Mesothelial cell of epicardium (in vitro differentiated cells): Measurements from ENCODE around the gene CTNNA2. TPM values are rescaled to one million over a fixed set of nuclear protein-coding genes. Genes with fewer than 3 reads are reported as not detected.

Source experiments
- DNase-seq, 2 experiments: peaks; one replicate each; pipeline ENCODE4 v3.0.0; 2021; ENCODE audit warnings: low spot score in 2 of 2; ENCODE audit not compliant: unreplicated experiment in 2 of 2
- H3K27ac Mint-ChIP-seq: 2 replicates; pipeline ENCODE4 v1.8.0; 2021; ENCODE audit warnings: mixed read lengths
- H3K27me3 Mint-ChIP-seq: 2 replicates; pipeline ENCODE4 v1.8.0; 2021; ENCODE audit warnings: low read depth, mixed read lengths
- H3K36me3 Mint-ChIP-seq: 2 replicates; pipeline ENCODE4 v1.8.0; 2021; ENCODE audit warnings: mixed read lengths
- H3K4me1 Mint-ChIP-seq: 2 replicates; pipeline ENCODE4 v1.8.0; 2021; ENCODE audit warnings: mixed read lengths
- H3K4me3 Mint-ChIP-seq: 2 replicates; pipeline ENCODE4 v1.8.0; 2021; ENCODE audit warnings: mild to moderate bottlenecking, moderate library complexity, mixed read lengths
- H3K9me3 Mint-ChIP-seq: 2 replicates; pipeline ENCODE4 v1.8.0; 2021; ENCODE audit warnings: mixed read lengths
- CTCF ChIP-seq: fragments of 200-600 bp; sonication (generic); IDR thresholded peaks from one replicate; pipeline ENCODE4 v1.5.0; 2021; ENCODE audit warnings: antibody characterized with exemption; ENCODE audit not compliant: unreplicated experiment
- total RNA-seq: library from RNA; stranded (reverse); gene quantifications from 3 replicates; pipeline ENCODE4 v1.2.1, GENCODE V29; 2021

The CTNNA2 gene
- total RNA-seq, 1 donor from 2014 or later: 4.9 TPM

DNA sequence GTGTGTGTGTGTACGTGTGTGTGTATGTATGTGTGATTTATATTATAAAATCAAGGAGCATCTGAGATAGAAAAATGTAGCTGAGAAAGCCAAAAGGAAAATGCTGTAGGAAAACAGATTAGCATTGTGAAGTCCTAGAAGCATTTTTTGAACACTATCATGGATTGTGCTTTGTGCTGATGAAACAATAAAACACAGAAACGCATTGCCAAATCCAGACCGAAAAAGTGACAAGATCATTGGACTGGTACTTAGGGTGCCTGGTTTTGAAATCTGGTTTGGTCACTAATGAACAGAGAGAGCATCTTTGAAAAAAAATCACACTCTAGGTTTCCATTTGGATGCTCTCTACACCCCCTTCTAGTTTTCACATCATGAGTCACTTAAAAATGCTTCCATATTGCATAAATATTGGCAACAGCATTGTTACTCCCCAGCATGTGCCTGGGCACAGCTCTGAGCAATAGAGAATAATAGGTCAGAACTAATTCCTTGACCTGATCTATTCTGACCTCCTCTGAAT, 1006.3 kb downstream of the CTNNA2 start:
- Mint-ChIP-seq H3K36me3 (no peaks in the 10 kb centered on the region), H3K27ac (no peak overlapping the region), H3K4me1 (peaks cover 22% of the 10 kb centered on the region), H3K4me3 (no peak overlapping the region), H3K9me3 (no peaks in the 10 kb centered on the region), H3K27me3 (no peaks in the 10 kb centered on the region)
- no peak for TF ChIP-seq CTCF
- DNase-seq: no peak

DNA sequence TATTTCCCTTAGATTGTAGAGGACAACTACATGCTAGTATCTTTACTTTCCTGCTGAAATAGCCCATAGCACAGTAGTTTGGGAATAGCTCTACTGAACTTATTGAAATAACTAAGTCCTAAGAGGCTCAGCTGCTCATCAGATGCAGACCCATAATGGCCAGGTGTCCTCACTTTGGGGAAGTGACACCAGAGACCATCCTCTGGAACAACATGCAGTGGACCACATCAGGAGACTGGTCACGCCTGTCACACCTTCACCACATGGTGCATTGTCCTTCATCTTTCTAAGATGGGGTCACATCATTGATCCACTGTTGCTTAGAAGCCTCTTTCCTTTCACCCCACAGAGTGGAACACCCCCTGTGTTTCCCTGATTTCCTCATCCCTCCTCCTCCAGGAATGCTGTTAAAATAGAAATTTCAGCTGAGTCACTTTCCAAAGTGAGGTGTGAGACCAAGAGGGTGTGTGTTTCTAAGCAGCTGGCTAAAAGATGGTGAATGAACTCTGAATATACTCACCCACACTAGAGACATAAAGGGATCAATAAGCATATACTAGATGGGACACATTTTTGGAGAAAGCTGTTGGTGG, 1006.9 kb downstream of the CTNNA2 start:
- Mint-ChIP-seq H3K27me3 (no peaks in the 10 kb centered on the region), H3K9me3 (no peaks in the 10 kb centered on the region), H3K27ac (no peak overlapping the region), H3K36me3 (no peaks in the 10 kb centered on the region), H3K4me3 (no peak overlapping the region), H3K4me1 (peaks cover 22% of the 10 kb centered on the region)
- no peak for DNase-seq
- TF ChIP-seq CTCF: no peak

DNA sequence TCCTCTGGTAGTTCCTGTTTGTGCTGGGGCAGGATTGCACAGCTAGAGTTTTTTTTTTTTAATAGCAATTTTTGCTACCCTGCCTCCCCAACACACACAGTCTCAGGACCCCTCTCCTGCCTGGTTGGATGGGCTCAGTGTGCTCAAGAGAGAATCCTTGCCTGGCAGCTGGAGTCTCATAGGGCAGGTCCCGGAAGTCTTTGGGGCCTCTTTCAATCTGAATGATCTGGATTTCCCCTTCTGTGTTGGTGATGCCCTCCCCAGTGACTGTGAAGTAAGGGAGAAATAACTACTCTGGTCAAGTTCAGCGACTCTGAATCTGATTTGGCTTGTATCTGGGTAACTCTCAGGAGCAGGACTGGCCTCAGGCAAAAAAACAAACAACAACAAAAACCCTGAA, 1012.3 kb downstream of the CTNNA2 start:
- no peak for DNase-seq
- no peaks in the 10 kb centered on the region for H3K27me3 Mint-ChIP-seq
- H3K4me3 Mint-ChIP-seq: no peak overlapping the region
- no peaks in the 10 kb centered on the region for H3K4me1 Mint-ChIP-seq
- TF ChIP-seq CTCF: no peak
- no peaks in the 10 kb centered on the region for H3K9me3 Mint-ChIP-seq
- H3K36me3 Mint-ChIP-seq: no peaks in the 10 kb centered on the region
- H3K27ac Mint-ChIP-seq: no peak overlapping the region

DNA sequence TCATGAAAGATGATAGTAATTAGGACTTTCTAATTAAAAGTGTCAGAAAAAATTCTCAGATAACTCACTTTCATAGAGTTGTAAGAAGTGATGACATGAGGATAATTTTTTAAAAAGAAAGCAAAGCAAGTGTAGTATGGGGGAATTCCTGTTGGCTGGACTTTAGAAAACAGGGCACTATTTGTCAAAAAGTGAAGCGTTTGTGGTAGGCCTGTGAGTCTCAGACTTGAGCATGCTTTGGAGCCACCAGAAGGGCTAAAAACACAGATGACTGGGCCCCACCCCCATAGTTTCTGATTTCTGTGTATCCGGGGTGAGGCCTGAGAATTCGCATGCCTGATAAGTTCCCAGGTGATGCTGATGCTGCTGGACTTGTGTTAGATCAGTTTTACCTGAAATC, 1014.3 kb downstream of the CTNNA2 start:
- H3K4me3 Mint-ChIP-seq: no peak overlapping the region
- H3K9me3 Mint-ChIP-seq: no peaks in the 10 kb centered on the region
- no peak for TF ChIP-seq CTCF
- no peaks in the 10 kb centered on the region for H3K4me1 Mint-ChIP-seq
- H3K36me3 Mint-ChIP-seq: no peaks in the 10 kb centered on the region
- H3K27ac Mint-ChIP-seq: no peak overlapping the region
- no peaks in the 10 kb centered on the region for H3K27me3 Mint-ChIP-seq
- no peak for DNase-seq

DNA sequence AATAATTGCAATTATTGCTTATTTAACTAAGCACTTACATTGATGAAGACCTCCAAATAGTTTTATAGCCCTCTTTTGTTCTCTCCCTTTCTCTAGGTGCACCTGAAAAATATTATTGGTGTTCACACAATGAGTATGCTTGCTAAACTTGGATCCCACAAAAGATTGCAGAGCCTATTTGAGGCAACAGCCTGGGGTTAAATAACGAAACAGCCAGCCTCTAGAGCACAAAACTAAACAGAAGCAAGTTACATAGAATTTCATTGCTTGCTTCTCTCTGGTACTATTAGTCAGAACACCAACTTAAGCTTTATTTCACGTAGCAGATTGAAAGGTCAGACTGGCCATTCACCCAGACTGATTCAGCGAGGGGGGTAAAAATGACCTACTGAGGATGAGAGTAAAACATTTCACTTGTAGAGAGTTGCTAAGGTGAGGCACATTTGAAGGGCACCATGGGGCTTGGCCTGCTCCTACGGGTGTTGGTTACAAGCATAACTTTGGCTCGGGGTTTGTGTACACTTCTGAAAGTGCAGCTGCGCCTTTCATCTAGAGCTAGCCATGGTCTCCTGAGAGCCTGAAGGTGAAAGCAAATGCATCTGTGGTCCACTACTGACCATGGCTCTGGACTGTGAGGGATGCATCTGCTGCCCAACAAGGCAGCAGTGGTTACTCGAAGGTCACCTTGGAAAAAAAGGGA, 1016.8 kb downstream of the CTNNA2 start:
- DNase-seq: no peak
- H3K27me3 Mint-ChIP-seq: peaks cover 9% of the 10 kb centered on the region
- H3K27ac Mint-ChIP-seq: no peak overlapping the region
- no peaks in the 10 kb centered on the region for H3K4me1 Mint-ChIP-seq
- TF ChIP-seq CTCF: no peak
- no peak overlapping the region for H3K4me3 Mint-ChIP-seq
- no peaks in the 10 kb centered on the region for H3K9me3 Mint-ChIP-seq
- no peaks in the 10 kb centered on the region for H3K36me3 Mint-ChIP-seq
